WTC11 (cell line): ENCODE results near the gene NINJ2. TPM values are rescaled to one million over a fixed set of nuclear protein-coding genes. Genes with fewer than 3 reads are reported as not detected.

Source experiments
- ATAC-seq: fragments of 200-7000 bp; cut with Tn5 transposase; 2 replicates; pipeline ENCODE4 v1.10.0; 2021; ENCODE audit warnings: mild to moderate bottlenecking, moderate library complexity
- CTCF ChIA-PET: fragments of 300-600 bp; sonication (Branson Sonifier 250); formaldehyde crosslinking; loops from one replicate; lab custom pipeline; 2021; ENCODE audit warnings: antibody characterized with exemption; lab: Charles Lee
- POLR2A ChIA-PET: fragments of 350-600 bp; sonication (Branson Sonifier 250); formaldehyde crosslinking; loops from one replicate; lab custom pipeline; 2021; ENCODE audit warnings: antibody characterized with exemption; lab: Charles Lee
- DNase-seq: peaks from one replicate; pipeline ENCODE4 v3.0.0; 2021; ENCODE audit warnings: low spot score
- H3K27ac Mint-ChIP-seq: 2 replicates; pipeline ENCODE4 v1.8.0; 2021; ENCODE audit warnings: mixed read lengths
- H3K27me3 Mint-ChIP-seq: 2 replicates; pipeline ENCODE4 v1.8.0; 2021; ENCODE audit warnings: low read depth, mild to moderate bottlenecking, moderate library complexity, mixed read lengths
- H3K36me3 Mint-ChIP-seq: 2 replicates; pipeline ENCODE4 v1.8.0; 2021; ENCODE audit warnings: mixed read lengths
- H3K4me1 Mint-ChIP-seq: 2 replicates; pipeline ENCODE4 v1.8.0; 2022; ENCODE audit warnings: mixed read lengths
- H3K4me3 Mint-ChIP-seq: 2 replicates; pipeline ENCODE4 v1.8.0; 2021; ENCODE audit warnings: mild to moderate bottlenecking, moderate library complexity, mixed read lengths
- H3K9me3 Mint-ChIP-seq: 2 replicates; pipeline ENCODE4 v1.8.0; 2021; ENCODE audit warnings: mixed read lengths
- AR ChIP-seq: fragments of 250-450 bp; sonication (Bioruptor Pico); IDR thresholded peaks from 2 replicates; pipeline ENCODE4 v1.9.0; 2021; ENCODE audit warnings: mild to moderate bottlenecking
- ATF1 ChIP-seq: sonication (generic); formaldehyde crosslinking; IDR thresholded peaks from 2 replicates; pipeline ENCODE4 v1.8.1; 2023; ENCODE audit warnings: mild to moderate bottlenecking, moderate library complexity, missing genetic modification reagents
- ATF6 ChIP-seq: sonication (generic); formaldehyde crosslinking; IDR thresholded peaks from 2 replicates; pipeline ENCODE4 v1.8.1; 2023; ENCODE audit warnings: mild to moderate bottlenecking, missing genetic modification reagents
- CTCF ChIP-seq: fragments of 200-600 bp; IDR thresholded peaks from 2 replicates; pipeline ENCODE4 v1.8.0; 2022; ENCODE audit warnings: antibody characterized with exemption
- EMX1 ChIP-seq: fragments of 250-450 bp; sonication (Bioruptor Pico); IDR thresholded peaks from 2 replicates; pipeline ENCODE4 v1.8.0; 2021; ENCODE audit warnings: mild to moderate bottlenecking
- ESRRA ChIP-seq: sonication (generic); formaldehyde crosslinking; IDR thresholded peaks from 2 replicates; pipeline ENCODE4 v1.8.1; 2022; ENCODE audit warnings: mild to moderate bottlenecking, missing genetic modification reagents, borderline replicate concordance
- MLX ChIP-seq: sonication (generic); formaldehyde crosslinking; IDR thresholded peaks from 2 replicates; pipeline ENCODE4 v1.8.1; 2023; ENCODE audit warnings: mild to moderate bottlenecking, missing genetic modification reagents, moderate library complexity
- NFE2L1 ChIP-seq: sonication (generic); formaldehyde crosslinking; IDR thresholded peaks from 2 replicates; pipeline ENCODE4 v1.8.1; 2023; ENCODE audit warnings: missing genetic modification reagents
- RELA ChIP-seq: sonication (generic); formaldehyde crosslinking; IDR thresholded peaks from 2 replicates; pipeline ENCODE4 v1.8.1; 2022; ENCODE audit warnings: missing genetic modification reagents, mild to moderate bottlenecking, borderline replicate concordance
- RORB ChIP-seq: fragments of 250-450 bp; sonication (Bioruptor Pico); IDR thresholded peaks from 2 replicates; pipeline ENCODE4 v1.9.0; 2021; ENCODE audit warnings: mild to moderate bottlenecking
- SOX15 ChIP-seq: fragments of 250-450 bp; sonication (Bioruptor Pico); IDR thresholded peaks from 2 replicates; pipeline ENCODE4 v1.9.0; 2021; ENCODE audit warnings: mild to moderate bottlenecking
- TEAD4 ChIP-seq: sonication (generic); formaldehyde crosslinking; IDR thresholded peaks from 2 replicates; pipeline ENCODE4 v1.8.0; 2022; ENCODE audit warnings: mild to moderate bottlenecking, missing genetic modification reagents
- ZBTB21 ChIP-seq: sonication (generic); formaldehyde crosslinking; IDR thresholded peaks from 2 replicates; pipeline ENCODE4 v1.8.1; 2023; ENCODE audit warnings: mild to moderate bottlenecking, missing genetic modification reagents, borderline replicate concordance
- ZNF263 ChIP-seq: sonication (generic); formaldehyde crosslinking; IDR thresholded peaks from 2 replicates; pipeline ENCODE4 v1.8.1; 2022; ENCODE audit warnings: low read depth, mild to moderate bottlenecking, moderate library complexity, missing genetic modification reagents
- ZNF317 ChIP-seq: sonication (generic); formaldehyde crosslinking; IDR thresholded peaks from 2 replicates; pipeline ENCODE4 v1.8.1; 2023; ENCODE audit warnings: low read depth, mild to moderate bottlenecking, moderate library complexity, missing genetic modification reagents, borderline replicate concordance
- ZNF423 ChIP-seq: fragments of 250-450 bp; sonication (Bioruptor Pico); IDR thresholded peaks from 2 replicates; pipeline ENCODE4 v2.1.2; 2022; ENCODE audit warnings: mild to moderate bottlenecking, moderate library complexity
- total RNA-seq: library from RNA; stranded (reverse); gene quantifications from 3 replicates; pipeline ENCODE4 v1.2.3, GENCODE V29; 2021
- TF ChIP-seq, protein P1 (sequence below): sonication (generic); formaldehyde crosslinking; conservative IDR thresholded peaks from 2 replicates; pipeline ENCODE4 v1.8.1; 2022; ENCODE audit warnings: mild to moderate bottlenecking, missing genetic modification reagents
- TF ChIP-seq, protein P2 (sequence below): sonication (generic); formaldehyde crosslinking; IDR thresholded peaks from 2 replicates; pipeline ENCODE4 v1.8.0; 2022; ENCODE audit warnings: mild to moderate bottlenecking, missing genetic modification reagents
- TF ChIP-seq, protein P3 (sequence below): sonication (generic); formaldehyde crosslinking; IDR thresholded peaks from 2 replicates; pipeline ENCODE4 v1.8.0; 2023; ENCODE audit warnings: missing genetic modification reagents
- TF ChIP-seq, protein P4 (sequence below): sonication (generic); formaldehyde crosslinking; IDR thresholded peaks from 2 replicates; pipeline ENCODE4 v1.8.1; 2022; ENCODE audit warnings: missing genetic modification reagents, borderline replicate concordance

The NINJ2 gene
- total RNA-seq, 1 experiment from 2014 or later: 0.42 TPM

DNA sequence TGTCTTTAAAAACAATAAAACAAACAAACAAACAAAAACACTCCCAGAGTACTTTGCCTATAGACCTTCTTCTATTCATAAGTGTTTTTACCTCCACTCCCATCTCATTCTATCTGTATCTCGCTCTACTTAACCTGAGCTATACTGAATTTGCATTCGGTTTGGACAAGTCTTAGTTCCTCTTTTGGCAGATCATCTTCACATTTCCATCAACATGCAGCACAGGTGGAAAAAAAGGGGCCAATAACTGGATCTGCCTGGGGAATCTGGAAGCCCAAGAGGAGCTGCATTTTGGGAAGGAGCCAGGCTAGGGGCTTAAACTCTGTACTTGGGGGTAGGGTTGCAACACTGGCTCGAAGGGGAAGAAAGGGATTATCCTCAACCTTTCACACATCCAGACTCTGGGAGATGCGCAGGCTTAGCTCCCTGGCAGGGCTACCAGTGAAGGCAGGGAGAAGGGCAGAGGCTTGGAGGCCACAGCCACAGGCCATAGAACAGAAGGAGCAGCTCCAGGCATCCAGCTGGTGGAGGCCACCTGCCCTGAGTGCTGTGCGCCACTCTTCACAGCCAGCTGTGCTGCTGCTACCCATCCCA is 4.1 kb downstream of the NINJ2 start:
- no peak for DNase-seq
- H3K4me3 Mint-ChIP-seq: no peak overlapping the region
- no peaks in the 10 kb centered on the region for H3K27me3 Mint-ChIP-seq
- no peak overlapping the region for H3K27ac Mint-ChIP-seq
- no peaks in the 10 kb centered on the region for H3K9me3 Mint-ChIP-seq
- H3K36me3 Mint-ChIP-seq: no peaks in the 10 kb centered on the region
- ChIA-PET POLR2A (no interaction called here), CTCF (interaction anchor here (1.0 kb wide), 1 partner anchor 91 kb away, joined by 3 read pairs; no protein-coding TSS in a partner anchor)
- peaks cover 6% of the 10 kb centered on the region for H3K4me1 Mint-ChIP-seq
- no peak for ATAC-seq
- TF ChIP-seq, protein P1, sequence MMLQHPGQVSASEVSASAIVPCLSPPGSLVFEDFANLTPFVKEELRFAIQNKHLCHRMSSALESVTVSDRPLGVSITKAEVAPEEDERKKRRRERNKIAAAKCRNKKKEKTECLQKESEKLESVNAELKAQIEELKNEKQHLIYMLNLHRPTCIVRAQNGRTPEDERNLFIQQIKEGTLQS (CRISPR knock-in tag): no peak
- TF ChIP-seq CTCF (no peak), RORB (CRISPR knock-in tag) (no peak), AR (CRISPR knock-in tag) (no peak), SOX15 (CRISPR knock-in tag) (no peak), RELA (no peak), ZBTB21 (CRISPR knock-in tag) (no peak), ATF1 (no peak), NFE2L1 (CRISPR knock-in tag) (no peak), ESRRA (no peak), EMX1 (CRISPR knock-in tag) (no peak), ZNF423 (CRISPR knock-in tag) (no peak), ZNF317 (CRISPR knock-in tag) (no peak), ZNF263 (CRISPR knock-in tag) (no peak), ATF6 (no peak), MLX (CRISPR knock-in tag) (no peak), TEAD4 (CRISPR knock-in tag) (no peak)
- TF ChIP-seq, protein P2, sequence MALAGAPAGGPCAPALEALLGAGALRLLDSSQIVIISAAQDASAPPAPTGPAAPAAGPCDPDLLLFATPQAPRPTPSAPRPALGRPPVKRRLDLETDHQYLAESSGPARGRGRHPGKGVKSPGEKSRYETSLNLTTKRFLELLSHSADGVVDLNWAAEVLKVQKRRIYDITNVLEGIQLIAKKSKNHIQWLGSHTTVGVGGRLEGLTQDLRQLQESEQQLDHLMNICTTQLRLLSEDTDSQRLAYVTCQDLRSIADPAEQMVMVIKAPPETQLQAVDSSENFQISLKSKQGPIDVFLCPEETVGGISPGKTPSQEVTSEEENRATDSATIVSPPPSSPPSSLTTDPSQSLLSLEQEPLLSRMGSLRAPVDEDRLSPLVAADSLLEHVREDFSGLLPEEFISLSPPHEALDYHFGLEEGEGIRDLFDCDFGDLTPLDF (CRISPR knock-in tag): no peak
- TF ChIP-seq, protein P3, sequence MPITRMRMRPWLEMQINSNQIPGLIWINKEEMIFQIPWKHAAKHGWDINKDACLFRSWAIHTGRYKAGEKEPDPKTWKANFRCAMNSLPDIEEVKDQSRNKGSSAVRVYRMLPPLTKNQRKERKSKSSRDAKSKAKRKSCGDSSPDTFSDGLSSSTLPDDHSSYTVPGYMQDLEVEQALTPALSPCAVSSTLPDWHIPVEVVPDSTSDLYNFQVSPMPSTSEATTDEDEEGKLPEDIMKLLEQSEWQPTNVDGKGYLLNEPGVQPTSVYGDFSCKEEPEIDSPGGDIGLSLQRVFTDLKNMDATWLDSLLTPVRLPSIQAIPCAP (CRISPR knock-in tag): no peak
- TF ChIP-seq, protein P4, sequence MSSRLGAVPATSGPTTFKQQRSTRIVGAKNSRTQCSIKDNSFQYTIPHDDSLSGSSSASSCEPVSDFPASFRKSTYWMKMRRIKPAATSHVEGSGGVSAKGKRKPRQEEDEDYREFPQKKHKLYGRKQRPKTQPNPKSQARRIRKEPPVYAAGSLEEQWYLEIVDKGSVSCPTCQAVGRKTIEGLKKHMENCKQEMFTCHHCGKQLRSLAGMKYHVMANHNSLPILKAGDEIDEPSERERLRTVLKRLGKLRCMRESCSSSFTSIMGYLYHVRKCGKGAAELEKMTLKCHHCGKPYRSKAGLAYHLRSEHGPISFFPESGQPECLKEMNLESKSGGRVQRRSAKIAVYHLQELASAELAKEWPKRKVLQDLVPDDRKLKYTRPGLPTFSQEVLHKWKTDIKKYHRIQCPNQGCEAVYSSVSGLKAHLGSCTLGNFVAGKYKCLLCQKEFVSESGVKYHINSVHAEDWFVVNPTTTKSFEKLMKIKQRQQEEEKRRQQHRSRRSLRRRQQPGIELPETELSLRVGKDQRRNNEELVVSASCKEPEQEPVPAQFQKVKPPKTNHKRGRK (CRISPR knock-in tag): no peak
